GM12892 (cell line): ENCODE data around the gene ARVCF.

ENCODE experiments used
- DNase-seq: peaks from one replicate; pipeline ENCODE4 v3.0.0; 2011; ENCODE audit not compliant: insufficient read length
- FAIRE-seq: peaks from 2 replicates; lab custom pipeline; 2011; peaks lifted over from hg19 to GRCh38; lab: Jason Lieb, UNC
- POLR2A ChIP-seq: IDR thresholded peaks from 2 replicates; pipeline ENCODE4 v1.6.1; 2011; ENCODE audit warnings: low read depth, low read length, control low read depth
- POLR2AphosphoS5 ChIP-seq: IDR thresholded peaks from 2 replicates; pipeline ENCODE4 v1.6.1; 2011; ENCODE audit warnings: low read depth, low read length, control low read depth
- TAF1 ChIP-seq: IDR thresholded peaks from 2 replicates; pipeline ENCODE4 v1.6.1; 2011; ENCODE audit warnings: low read depth, mild to moderate bottlenecking, control low read depth, low read length, borderline replicate concordance

Gene ARVCF

DNA sequence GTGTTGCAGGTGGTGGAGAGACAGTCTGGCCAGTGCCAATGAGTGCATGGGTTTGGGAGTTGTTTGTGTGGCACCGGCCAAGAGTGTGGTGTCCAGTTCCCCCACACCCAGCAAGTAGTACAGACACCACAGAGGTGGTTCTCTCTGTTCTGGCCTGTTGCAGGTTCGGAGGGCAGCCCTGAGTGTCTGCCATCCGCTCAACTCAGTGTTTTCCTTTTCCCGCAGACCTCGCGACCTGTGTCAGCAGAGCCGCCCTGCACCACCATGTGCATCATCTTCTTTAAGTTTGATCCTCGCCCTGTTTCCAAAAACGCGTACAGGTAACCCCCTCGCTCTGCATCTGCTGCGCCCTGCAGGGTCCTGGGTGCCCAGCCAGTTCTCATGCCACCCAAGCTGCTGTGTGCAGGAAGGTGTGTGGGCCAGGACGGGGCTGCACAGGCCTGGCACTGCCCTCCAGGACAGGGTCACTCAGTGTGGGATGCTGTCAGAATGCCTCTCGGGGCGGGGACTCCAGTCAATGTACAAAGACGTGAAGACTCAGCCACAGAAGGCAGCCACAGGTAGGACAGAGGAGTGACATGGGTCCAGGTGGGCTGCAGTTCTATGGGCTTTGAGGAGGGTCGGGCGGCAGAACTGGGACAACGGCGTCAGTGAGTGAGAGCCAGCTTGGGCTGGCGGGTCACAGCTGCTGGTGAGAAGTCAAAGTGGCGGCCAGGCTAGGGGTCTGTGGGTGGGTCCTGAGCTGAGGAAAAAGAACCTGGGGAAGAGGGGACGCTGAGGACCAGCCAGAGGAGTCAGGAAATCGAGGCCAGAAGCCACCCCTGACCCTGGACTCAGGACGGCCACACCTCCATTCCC, 20.1 kb upstream of the ARVCF start:
- TF ChIP-seq POLR2AphosphoS5 (no peak), TAF1 (no peak), POLR2A (no peak)
- no peak for FAIRE-seq
- DNase-seq, result no peak

DNA sequence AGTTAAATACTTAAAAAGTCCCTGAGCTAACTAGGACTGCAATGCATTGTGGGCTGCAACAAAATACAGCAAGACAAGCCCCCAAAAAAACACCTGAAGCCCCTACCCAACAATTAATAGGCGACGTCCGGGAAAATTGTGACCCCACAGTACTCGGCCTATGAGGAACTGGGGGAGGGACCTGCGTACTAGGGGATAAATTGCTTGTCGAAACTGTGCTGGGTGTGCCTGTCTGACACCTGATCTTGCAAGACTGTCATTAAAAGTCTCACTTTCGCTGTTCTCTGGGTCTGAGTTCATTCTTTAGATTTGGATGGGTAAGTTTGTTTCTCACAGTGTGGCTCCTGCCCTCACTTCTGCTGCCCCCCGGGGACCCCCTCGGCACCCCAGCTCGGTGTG, 19.5 kb upstream of the ARVCF start:
- TF ChIP-seq TAF1, result no peak
- TF ChIP-seq POLR2A, result no peak
- no peak for TF ChIP-seq POLR2AphosphoS5
- FAIRE-seq (peak; percentile 72), DNase-seq (no peak)

- TF ChIP-seq POLR2A (no peak), POLR2AphosphoS5 (no peak), TAF1 (no peak)
- FAIRE-seq (peak; percentile 50), DNase-seq (no peak)
Measured at GRCh38 chr22:20035375-20036083, 18.9 kb upstream of the ARVCF start.

GRCh38 chr22:20034143-20034542, 17.5 kb upstream of the ARVCF start:
- DNase-seq, result no peak
- no peak for FAIRE-seq
- TF ChIP-seq POLR2A (no peak), POLR2AphosphoS5 (no peak), TAF1 (no peak)

DNA sequence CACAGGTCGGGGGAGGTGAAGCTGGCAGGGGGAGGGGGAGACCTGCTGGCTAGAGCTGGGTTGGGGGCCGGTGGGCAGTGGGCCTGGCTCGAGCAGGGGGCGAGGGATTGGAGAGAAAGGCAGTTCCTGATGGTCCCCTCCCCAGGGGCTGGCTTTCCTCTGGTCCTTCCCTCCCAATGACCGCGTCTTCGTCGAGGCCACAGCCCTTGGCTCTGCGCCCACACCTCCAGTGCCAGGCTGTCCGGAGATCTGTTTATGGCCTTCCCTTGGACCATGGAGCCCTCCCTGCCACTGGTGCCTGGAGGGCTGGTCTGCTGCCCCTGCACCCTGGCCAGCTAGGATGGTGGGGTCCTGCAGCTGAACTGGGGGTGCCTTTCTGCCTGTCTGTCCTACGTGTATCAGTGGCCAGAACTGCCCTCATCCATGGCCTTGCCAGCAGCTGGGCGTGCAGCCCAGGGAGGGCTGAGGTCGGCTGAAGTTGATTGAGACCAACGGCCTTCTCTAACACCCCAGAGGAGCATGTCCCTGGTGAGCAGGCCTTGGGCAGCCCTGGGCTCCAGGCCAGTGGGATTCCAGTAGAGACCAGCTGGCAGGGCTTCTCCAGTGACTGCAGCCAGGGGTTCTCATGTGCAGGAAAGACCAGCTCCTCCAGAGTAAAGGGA, 16.6 kb upstream of the ARVCF start:
- FAIRE-seq, result no peak
- TF ChIP-seq TAF1 (no peak), POLR2A (no peak), POLR2AphosphoS5 (no peak)
- DNase-seq, result no peak

- DNase-seq, result no peak
- TF ChIP-seq POLR2A, result no peak
- no peak for TF ChIP-seq POLR2AphosphoS5
- no peak for TF ChIP-seq TAF1
- no peak for FAIRE-seq
Measured at GRCh38 chr22:20032407-20032991, 15.9 kb upstream of the ARVCF start.

GRCh38 chr22:20031732-20032406, 15.2 kb upstream of the ARVCF start:
- FAIRE-seq (no peak), DNase-seq (no peak)
- TF ChIP-seq POLR2AphosphoS5, result no peak
- no peak for TF ChIP-seq TAF1
- TF ChIP-seq POLR2A, result no peak

DNA sequence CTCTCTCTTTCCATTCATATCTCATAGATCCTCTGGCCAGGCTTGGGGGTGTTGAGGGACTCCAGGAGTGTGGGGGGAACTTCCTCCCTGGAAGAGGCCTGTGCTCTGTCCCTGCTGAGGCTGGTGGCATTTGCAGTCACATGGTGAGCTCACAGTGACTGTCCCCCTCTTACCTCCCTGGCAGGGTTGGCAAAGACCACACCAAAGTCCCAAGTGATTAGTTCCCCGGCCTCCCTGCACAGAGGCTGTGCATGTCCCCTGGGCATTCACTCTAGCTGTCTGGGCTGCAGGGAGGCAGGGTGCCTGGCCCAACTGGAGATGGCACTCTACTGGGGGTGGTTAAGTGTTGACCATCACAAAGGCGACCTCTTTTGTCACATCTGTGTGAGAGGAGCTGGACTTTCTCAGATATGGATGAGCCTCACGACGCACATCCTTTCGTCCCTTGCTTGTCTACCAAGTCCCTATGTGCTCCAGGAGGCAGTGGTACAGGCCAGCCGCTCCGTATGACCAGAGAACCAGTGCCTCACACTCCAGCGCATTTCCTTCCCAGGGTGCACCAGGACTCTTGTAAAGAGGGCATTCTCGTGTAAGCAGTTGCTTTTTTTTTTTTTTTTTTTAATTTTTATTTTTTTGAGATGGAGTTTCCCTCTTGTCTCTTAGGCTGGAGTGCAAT, 13.1 kb upstream of the ARVCF start:
- no peak for TF ChIP-seq POLR2A
- no peak for TF ChIP-seq TAF1
- DNase-seq, result no peak
- FAIRE-seq, result no peak

DNA sequence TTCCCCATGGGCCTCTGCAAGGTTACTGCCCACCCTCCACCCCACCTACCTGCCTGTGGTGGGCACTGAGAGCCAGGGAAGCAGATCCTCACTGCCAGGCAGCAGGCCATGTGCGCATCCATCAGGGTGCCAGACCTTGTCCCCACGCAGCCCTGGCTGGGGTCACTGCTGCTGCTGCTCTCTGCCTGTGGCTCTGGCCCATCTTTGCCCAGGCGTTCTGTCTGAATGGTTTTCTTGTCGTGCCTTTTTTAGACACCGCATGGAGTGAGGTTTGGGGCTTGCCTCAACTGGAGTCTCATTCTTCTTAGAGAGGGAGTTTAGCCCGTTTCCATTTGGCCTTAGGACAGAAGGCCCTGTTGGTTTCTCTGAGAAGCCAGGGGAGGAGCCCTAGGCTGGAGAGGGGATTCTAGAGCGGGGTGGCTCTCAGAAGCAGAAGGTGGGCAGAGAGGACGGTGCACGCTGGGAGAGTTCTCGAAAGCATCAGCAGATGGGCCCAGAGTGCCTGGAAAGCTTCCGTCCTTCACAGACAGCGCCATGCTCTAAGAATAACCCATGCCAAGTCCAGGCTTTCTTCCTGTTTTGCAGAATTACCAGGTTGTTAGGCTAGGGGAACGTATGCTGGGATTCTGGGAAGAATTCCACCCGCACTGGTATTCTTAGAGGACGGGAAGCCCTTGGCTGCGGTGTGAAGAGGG, 12.4 kb upstream of the ARVCF start:
- DNase-seq (no peak), FAIRE-seq (no peak)
- no peak for TF ChIP-seq TAF1
- no peak for TF ChIP-seq POLR2AphosphoS5
- no peak for TF ChIP-seq POLR2A
